HG03521 (cell line): Measurements from ENCODE around the gene CREB5.

Experiments used
- ATAC-seq: cut with Tn5 transposase; IDR thresholded peaks from one replicate; pipeline ENCODE4 v1.9.1; 2021; ENCODE audit warnings: mild to moderate bottlenecking, moderate library complexity; ENCODE audit not compliant: unreplicated experiment

CREB5 gene

DNA sequence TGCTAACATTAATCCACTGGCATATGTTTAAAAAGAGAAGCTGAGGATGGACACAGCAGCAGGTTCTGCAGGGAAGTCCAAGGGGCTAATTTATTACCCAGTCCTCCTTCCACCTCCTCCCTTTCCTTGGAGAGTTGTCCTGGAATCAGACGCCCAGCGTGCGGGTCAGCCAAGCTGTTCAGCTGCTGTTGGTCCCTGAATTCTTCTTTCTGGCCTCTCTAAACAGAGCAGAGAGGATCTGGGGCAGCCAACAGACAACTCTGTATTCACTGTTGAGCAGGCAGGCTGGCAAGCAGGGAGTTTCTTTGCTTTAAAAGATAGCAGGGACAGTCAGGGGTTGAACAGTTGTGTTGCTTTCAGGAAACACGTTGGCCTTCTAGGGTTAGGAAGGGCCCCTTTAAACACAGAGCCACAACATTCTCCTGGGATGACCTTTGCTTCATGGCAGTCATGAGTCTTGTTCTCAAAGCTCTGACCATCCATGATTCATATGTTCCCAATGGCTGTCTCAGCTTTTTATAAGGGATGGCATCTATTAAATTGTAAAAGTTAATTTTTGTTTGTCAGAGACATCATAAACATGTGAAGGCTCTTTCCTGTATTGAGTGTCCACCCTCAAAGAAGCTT, 217.0 kb downstream of the CREB5 start:
- no peak for ATAC-seq

DNA sequence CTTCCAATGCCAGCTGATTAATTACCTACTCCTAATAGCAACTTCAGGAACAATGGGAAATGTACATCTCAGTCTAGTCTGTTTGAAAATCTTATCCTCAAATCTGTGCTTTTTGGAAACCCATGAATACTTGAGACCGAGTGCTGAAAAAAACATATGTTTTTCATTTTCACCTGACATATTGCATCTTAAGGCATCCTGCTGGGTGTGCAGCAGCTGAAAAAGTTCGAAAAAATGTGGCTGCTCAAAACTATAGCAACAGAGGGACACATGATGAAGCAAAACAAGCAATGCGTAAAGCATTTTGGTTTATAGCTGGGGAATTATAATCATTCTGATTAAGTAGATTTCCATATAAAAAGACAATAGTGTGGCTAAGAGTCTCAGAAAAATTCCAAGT, 218.0 kb downstream of the CREB5 start:
- no peak for ATAC-seq

DNA sequence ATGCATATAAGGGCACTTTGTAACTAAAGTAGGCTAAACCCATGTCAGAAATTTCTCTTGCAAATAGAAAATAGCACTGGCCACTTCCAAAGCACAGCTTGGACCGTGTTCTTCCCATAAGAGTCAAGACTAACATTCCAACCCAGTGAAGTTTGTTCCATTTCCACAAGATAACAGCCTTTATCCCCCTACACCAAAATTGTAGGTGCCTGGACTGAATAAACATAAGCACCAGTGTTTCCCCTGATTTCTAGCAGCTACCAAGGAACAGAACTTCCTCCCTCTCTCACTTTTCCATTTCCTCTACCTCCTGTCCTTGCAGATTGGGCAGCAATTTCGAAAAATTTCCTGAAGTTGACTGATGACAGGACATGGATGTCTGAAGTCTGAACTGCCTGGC, 219.7 kb downstream of the CREB5 start:
- no peak for ATAC-seq

DNA sequence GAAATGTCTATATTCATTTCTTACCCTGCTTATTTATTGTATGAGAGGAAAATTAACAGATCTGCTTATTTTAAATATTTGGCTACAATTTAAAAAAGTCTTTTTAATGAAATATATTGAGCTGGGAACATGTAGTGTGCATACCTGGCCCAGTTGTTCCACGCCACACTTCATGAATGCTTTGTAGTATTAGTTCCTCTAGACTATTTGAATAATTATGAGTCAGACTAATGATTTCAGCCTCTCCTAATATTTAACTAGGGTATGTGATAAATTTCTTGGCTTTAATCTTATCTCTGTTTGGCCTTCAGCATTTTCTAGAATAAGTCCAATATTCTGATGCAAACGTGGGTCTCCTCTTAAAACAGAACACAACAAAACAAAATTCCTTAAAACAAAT, 226.6 kb downstream of the CREB5 start:
- no peak for ATAC-seq

DNA sequence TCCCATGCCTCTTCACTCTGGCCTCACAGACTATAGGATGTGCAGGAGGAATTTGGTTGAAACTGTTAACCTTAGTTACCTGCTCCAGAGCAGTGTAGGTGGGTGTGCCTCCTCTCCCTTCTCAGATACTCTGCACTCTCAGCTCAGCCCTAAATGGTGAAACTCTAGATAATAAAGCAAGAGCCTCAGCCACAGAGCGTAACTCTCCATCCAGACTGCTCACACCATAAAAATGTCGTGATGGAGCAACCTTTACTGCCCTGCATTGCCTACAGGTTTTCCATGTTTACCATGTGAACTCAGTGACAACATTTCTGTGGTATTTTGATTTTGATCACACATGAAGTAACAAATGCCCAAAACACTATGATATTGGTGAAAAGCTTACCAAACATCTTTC, 227.7 kb downstream of the CREB5 start:
- no peak for ATAC-seq

DNA sequence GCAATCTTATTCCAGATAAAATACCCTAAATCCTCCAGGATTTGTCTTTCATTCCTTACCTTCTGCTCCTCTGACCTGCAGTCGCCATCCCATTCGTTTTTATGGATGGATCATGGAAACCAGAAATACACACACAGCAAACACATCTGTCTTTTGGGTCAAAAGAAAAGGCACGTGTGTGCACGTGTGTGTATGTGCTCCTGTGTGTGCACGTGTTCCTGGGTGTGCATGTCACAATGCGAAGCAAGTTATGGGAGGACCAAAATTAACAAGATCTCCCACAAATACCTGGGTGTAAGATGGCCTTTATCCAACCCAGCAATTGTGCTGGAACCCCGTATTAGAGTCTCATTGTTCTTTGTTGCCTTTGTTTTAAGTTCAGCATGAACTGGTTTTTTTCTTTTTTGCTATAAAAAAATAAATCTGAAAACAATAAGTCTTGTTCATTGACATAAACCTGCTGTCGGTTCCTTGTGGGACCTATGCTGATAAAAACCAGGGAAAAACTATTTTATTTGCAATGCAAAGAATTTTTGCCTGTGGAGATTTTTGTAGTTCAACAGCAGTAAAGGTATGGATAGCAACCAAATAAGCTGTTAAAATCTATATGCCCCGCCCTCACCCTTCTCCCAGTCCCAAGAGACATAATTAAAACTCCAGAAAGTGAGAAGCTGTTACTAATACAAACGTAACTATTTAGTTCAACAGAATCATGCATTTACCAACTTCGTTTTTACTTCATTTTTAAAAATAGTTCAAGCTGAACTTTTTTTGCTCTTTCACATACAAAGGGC, 229.6 kb downstream of the CREB5 start:
- no peak for ATAC-seq

DNA sequence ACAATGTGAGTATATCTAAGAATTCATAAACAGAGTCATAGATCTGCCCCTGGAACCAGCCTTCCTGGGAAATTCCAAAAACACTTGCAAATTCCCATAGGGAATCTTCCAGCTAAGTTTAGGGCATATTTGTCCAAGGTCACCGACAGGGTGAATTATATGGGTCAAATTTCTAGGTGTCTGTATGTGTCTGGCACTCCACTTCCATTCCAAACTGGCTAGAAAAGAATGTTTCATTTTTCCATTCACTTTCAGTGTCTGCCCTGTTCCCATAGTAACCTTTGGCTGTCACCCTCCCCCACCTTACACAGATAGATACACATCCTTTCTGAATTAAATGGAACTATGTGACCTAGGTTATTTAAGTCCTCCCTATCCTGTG, 230.9 kb downstream of the CREB5 start:
- ATAC-seq, result no peak

DNA sequence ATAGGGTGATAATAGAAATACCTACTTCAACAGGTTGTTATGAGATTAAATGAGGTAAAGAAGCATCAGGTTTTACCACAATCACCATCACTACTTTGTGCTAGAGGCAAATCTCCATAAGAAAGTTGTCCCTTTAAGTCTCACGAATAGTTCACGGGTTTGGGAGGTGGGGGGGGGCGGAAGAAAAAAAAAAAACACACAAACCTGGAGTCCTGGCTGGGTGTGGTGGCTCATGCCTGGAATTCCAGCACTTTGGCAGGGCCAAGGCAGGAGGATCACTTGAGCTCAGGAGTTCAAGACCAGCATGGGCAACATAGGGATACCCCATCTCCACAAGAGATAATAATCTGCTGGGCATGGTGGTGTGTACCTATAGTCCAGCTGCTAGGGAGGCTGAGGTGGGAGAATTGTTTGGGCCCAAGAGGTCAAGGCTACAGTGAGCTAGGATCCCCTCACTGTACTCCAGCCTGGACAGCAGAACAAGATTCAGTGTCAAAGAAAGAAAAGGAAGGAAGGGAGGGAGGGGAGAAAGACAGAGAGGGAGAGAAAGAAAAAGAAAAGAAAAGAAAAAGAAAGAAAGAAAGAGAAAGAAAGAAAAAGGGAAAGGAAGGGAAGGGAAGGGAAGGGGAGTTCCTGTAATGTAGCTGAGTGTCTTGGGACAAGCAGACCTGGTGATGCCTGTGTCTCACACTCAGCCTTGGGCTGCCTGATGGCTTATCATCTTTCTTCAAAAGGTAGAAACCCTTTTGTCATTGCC, 231.4 kb downstream of the CREB5 start:
- ATAC-seq, result no peak

DNA sequence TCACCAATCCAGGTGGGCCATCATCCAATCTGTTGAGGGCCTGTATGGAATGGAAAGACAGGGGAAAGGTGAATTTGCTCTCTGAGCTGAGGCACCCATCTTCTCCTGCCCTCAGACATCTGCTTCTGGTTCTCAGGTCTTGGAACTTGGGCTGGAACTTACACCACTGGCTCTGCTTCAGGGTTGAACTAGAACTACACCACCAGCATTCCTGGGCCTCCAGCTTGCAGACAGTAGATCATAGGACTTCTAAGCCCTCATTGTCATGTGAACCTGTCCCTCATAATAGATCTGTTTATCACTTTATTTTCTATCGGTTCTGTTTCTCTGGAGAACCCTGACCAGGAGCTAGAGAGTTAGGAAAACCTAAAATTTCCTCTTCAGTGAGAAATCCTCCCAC, 233.5 kb downstream of the CREB5 start:
- ATAC-seq, result no peak

DNA sequence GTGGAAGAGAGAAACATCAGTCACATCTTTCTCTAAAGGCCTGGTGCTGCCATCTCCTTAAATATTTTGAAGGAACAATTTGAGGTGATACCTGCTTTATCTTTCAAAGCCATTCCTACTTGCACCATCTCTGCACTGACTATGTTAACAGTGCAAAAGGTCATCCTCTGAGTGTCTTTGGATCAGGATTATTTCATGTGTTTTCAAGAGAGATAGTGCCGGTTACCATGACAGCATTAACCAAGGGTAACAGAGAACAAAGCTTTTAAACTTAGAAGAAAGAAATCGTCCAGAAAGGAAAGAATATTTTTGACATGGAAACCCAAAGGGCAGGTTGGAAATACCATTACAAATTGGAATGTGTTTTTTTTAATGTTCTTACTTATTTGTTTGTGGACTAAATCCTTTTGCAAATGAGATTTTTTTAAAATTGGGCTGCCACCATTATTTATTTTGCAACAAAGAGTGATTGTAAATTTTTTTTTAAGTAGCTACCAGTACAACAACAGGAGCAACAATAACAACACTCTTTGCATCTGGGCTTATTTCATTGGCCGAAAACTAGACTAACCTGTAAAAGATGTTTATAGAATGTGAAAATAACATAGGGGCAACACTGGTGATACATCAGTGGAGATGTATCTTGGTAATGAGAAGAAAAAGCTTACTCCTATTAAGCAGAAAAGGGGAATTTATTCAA, 234.2 kb downstream of the CREB5 start:
- no peak for ATAC-seq

DNA sequence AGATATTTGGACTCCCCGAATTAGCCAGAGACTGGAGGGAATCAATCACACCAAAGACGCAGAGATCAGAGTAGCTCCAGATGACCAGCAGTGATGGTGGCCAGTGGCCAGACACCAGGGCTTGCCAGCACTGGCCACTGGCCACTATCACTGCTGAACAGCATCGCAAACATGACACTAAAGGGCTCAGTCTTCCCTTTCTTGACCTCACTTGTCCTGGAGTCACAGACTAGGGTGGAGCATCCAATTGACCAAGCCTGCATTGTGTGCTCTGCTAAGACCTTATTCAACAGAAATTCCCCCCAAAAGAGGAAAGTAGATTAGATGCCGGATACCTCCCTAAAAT, 234.7 kb downstream of the CREB5 start:
- no peak for ATAC-seq

DNA sequence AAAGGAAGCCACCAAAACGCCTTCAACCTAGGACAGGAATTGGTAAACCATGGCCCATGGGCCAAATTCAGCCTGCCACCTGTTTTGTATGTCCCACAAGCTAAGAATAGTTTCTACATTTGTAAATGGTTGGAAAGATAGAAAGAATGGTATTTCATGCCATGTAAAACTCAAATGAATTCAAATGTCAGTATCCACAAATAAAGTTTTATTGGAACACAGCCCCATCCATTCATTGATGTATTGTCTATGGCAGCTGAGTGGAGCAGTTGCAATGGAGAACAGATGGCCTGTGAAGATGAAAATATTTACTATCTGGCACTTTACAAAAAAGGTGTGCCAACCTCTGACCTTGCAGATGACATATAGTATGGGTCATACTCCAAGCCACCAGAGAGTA, 236.9 kb downstream of the CREB5 start:
- no peak for ATAC-seq

DNA sequence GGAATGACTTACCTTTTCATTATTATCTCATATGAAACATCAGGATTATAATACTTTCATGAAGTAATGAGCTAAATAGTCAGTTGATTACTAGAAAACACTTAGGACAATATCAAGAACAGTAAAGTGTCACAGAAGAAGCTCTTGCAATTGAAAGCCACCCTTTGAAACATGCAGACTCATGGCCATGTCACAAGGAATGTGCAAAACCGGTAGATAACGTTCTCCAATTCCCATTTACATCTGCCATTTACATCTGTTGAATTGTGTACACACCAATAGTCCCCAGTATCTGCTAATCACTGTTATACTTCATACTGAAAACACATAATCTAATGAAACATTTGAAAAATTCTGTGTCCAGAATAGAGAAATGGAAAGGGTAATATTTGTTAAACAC, 237.5 kb downstream of the CREB5 start:
- no peak for ATAC-seq

DNA sequence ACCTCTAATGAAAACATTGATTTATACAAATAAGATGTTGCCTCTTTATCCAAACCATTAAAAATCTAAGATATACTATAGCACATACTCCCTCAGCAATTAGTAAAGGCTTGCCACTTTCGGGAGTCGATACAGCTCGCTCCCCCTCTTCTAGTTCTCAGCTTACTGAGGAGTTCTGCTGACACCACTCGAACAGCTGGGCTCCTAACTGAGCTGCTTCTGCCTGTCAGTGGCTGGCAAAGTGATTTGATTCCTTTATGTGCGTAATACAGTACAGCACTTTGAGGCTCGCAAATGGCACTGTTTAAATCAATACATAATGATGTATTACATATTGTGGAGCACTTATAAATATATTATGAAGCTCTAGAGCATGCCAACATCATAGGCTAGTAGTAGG, 241.8 kb downstream of the CREB5 start:
- ATAC-seq, result no peak

DNA sequence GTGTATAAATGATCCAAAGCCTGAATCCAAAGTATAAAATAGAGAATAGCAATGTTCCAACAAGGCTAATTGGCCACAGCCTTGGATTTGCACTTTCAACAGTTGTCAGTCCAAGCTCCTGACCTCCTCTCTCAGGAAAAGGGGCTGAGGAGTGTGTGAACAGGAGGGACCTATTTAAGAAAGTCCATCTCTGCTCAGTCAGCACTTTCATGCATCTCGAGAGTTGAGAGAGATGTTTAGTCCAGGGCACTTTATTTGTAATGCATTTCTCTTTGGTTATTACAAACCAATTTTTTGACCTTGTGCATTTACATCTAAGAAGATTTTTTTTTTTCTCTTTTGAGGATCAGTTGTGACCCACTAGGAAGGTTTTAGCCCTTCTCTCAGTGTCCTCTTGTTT, 244.2 kb downstream of the CREB5 start:
- no peak for ATAC-seq

DNA sequence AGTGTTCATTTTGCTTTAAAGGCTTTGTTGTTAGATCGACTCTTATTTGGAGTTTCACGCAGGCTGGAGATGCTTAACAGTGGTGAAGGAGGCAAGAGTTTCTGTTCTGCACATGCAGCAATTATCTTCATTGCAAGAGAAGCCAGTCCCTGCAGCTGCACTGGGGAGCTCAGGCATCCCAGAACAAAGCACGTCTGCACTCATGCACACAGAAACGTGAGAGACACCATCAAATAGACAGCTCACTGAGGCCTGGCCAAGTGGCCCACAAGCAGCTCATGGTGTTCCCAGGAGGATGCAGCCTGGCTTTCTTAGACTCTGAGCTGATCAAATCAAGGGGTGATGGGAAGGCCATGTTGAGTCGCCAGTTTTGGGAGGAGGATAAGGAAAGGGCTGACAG, 246.1 kb downstream of the CREB5 start:
- ATAC-seq, result no peak

DNA sequence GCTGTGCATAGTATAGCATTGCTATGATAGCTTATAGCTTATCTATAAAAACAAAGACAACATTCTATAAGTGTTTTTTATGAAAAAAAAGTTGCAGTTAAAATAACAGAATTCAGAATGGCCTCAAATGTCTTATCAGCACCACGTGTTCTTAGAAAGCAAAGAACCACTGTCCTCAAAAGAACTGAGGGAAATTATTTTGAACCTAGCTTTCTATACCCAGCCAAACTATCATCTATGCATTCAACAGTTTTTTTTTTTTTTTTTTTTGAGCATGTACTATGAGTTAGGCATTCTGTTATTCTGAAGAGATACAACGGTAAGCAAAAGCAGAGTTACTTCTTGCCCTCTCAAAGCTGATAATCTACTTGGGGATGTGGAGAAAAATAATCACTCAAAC, 247.8 kb downstream of the CREB5 start:
- no peak for ATAC-seq

DNA sequence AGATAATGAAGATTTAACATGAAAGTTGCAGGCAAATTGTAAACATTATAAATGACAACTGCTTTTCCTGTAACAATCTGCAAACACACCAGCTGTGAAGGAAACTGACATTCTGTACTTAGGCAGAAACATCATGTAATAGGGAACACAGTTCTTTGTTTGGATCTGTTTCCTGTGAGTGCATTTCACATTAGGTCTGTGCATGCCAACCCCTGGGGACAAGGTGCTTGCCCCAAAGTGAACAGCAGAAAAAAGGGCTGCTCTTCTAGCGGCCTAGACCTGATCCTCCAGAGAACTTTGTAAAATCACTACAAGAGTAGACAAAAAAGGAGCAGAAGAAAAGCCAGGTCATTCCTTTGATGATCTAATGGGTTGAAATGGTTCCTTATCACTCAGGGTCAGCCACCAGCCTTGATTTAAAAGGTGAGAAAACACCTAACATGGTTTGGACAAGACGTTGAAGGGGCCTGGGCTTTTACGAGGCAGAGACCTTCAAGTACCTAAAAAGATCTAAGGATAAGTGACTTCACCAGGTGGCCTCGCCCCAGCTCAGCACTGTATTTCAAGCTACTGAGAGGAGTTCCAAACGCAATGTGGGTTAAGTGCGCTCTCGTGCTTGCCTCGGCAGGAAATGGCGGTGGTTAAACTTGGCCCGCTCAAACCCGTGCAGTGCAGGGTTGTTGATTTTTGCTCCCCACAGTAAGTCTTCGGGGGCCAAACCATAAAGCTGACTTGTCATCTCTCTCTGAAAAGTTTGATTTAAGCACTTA, 249.7 kb downstream of the CREB5 start:
- no peak for ATAC-seq

DNA sequence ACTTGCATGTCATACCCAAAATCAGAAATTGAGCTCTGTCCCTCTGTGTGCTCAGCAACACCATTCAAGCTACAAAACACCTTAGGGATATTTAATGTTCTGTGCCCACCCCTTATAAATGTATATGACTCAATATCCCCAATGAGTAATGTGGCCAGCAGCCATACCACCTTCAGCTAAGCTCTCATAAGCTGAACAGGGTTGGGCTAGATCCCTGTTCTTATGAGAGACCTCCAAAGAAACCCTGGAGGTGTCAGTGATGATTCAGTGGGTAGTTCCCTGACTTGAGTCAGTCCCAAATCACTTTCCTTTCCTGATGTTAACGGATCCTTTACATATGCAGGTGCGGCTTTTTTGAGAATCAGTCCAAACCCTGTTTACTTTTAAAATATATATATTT, 253.8 kb downstream of the CREB5 start:
- ATAC-seq, result no peak

DNA sequence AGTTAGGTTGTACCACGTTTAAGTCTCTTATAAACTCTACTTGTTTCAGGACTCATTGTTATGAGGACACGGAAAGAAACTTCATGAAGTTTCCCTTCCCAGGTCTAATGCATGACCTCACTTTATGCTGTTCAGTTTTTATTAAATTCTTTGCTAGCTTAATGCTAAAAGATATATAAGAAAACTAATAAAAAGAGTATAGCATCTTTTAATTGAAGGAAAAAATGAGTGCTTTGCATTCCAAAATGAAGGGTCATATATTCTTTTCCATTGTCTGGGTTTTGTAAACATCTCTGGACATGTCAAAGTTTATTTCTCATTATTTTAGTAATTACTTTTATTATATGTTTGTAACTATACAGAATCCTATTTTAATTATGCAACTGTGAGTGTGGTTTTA, 255.8 kb downstream of the CREB5 start:
- no peak for ATAC-seq

DNA sequence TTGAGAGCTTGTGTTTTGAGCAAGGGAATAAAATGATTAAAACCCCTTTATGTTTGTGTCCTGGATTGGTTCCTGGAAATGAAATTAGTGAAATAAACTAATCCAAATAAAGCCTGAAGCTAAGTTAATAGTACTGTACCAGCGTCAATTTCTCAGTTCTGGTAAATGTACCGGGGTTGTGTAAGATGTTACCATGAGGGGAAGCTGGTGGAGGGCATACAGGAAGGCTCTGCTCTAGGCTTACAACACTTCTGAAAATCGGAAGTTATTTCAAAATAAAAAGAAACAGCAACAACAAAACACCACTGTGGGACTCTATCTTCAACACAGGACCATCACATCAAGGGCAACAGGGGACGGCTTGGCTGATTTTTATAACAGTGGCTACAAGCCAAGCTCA, 257.0 kb downstream of the CREB5 start:
- ATAC-seq, result no peak
